HL-60 (cell line): Measurements from ENCODE around the gene NEDD8.

Source experiments
- REST ChIP-seq: IDR thresholded peaks from 2 replicates; pipeline ENCODE4 v1.6.1; 2012; ENCODE audit warnings: low read depth; ENCODE audit not compliant: insufficient replicate concordance
- TF ChIP-seq, protein P1 (sequence below): IDR thresholded peaks from one replicate; pipeline ENCODE4 v1.5.1; 2011; ENCODE audit warnings: low read length, control low read depth, inconsistent platforms; ENCODE audit not compliant: insufficient read depth

- TF ChIP-seq, protein P1, sequence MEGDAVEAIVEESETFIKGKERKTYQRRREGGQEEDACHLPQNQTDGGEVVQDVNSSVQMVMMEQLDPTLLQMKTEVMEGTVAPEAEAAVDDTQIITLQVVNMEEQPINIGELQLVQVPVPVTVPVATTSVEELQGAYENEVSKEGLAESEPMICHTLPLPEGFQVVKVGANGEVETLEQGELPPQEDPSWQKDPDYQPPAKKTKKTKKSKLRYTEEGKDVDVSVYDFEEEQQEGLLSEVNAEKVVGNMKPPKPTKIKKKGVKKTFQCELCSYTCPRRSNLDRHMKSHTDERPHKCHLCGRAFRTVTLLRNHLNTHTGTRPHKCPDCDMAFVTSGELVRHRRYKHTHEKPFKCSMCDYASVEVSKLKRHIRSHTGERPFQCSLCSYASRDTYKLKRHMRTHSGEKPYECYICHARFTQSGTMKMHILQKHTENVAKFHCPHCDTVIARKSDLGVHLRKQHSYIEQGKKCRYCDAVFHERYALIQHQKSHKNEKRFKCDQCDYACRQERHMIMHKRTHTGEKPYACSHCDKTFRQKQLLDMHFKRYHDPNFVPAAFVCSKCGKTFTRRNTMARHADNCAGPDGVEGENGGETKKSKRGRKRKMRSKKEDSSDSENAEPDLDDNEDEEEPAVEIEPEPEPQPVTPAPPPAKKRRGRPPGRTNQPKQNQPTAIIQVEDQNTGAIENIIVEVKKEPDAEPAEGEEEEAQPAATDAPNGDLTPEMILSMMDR, result no peak
- TF ChIP-seq REST, result no peak
Observed at GRCh38 chr14:24207625-24208024, 24.5 kb downstream of the NEDD8 start.
